GM12873 (cell line): ENCODE data around the gene PBX1.

Experiments
- CTCF ChIP-seq: IDR thresholded peaks from 2 replicates; pipeline ENCODE4 v1.5.1; 2012; ENCODE audit warnings: low read depth, mild to moderate bottlenecking, moderate library complexity, low read length, control low read depth; ENCODE audit not compliant: insufficient read depth; ENCODE audit errors: missing control alignments

Gene PBX1

GRCh38 chr1:164650531-164650930 lies 91.5 kb downstream of the PBX1 start:
- no peak for TF ChIP-seq CTCF

GRCh38 chr1:164651351-164651951 lies 92.5 kb downstream of the PBX1 start:
- no peak for TF ChIP-seq CTCF

- no peak for TF ChIP-seq CTCF
Observed at GRCh38 chr1:164653705-164654104, 94.7 kb downstream of the PBX1 start.

- TF ChIP-seq CTCF = no peak
Observed at GRCh38 chr1:164654200-164654599, 95.2 kb downstream of the PBX1 start.

GRCh38 chr1:164658864-164659263 lies 99.9 kb downstream of the PBX1 start:
- no peak for TF ChIP-seq CTCF

GRCh38 chr1:164659621-164660411 lies 100.8 kb downstream of the PBX1 start:
- no peak for TF ChIP-seq CTCF

- TF ChIP-seq CTCF = no peak
Observed at GRCh38 chr1:164660412-164660772, 101.4 kb downstream of the PBX1 start.
